GM13977 (cell line): Measurements from ENCODE around the gene MRPL12.

Source experiments
- DNase-seq: peaks from one replicate; pipeline ENCODE4 v3.0.0; 2012; ENCODE audit warnings: low spot score
- CTCF ChIP-seq: IDR thresholded peaks from 2 replicates; pipeline ENCODE4 v1.5.1; 2012; ENCODE audit warnings: mild to moderate bottlenecking, control low read depth; ENCODE audit not compliant: insufficient read depth; ENCODE audit errors: extremely low read depth, missing control alignments
- in situ Hi-C: fragments of 300-500 bp; cut with MboI; formaldehyde crosslinking; loops from one replicate; pipeline ENCODE4 v1.12.0; 2022; ENCODE audit warnings: low sequenced_read_pairs, low pct_unique_long_range_greater_than_20kb, mixed read lengths, inconsistent platforms; ENCODE audit not compliant: unreplicated experiment

MRPL12 gene

GRCh38 chr17:81740395-81740961 lies 37.3 kb downstream of the MRPL12 start:
- in situ Hi-C loops, result no loop called here
- no peak for TF ChIP-seq CTCF

GRCh38 chr17:81741049-81741593 lies 38.0 kb downstream of the MRPL12 start:
- in situ Hi-C loops, result no loop called here

More at GRCh38 chr17:81740395-81740961, 37.3 kb downstream of the MRPL12 start:
- DNase-seq, result no peak

GRCh38 chr17:81741594-81742452 lies 38.7 kb downstream of the MRPL12 start:
- in situ Hi-C loops, result no loop called here
- TF ChIP-seq CTCF, result no peak
- no peak for DNase-seq

More at GRCh38 chr17:81741049-81741593, 38.0 kb downstream of the MRPL12 start:
- no peak for TF ChIP-seq CTCF
- no peak for DNase-seq
